HepG2 (cell line): ENCODE data around the gene MZT1. TPM values are rescaled to one million over a fixed set of nuclear protein-coding genes. Genes with fewer than 3 reads are reported as not detected.

ENCODE experiments used
- FOSL1 ChIP-seq: sonication (generic); formaldehyde crosslinking; IDR thresholded peaks from 2 replicates; pipeline ENCODE4 v1.9.0; 2021; ENCODE audit warnings: missing genetic modification reagents, borderline replicate concordance
- HNRNPK ChIP-seq: fragments of 200-400 bp; formaldehyde crosslinking; IDR thresholded peaks from 2 replicates; pipeline ENCODE4 v1.6.1; 2018; ENCODE audit warnings: low read length, low read depth, moderate library complexity, mild to moderate bottlenecking; ENCODE audit not compliant: poor library complexity, severe bottlenecking
- HNRNPL ChIP-seq: fragments of 200-400 bp; formaldehyde crosslinking; IDR thresholded peaks from 2 replicates; pipeline ENCODE4 v1.6.1; 2017; ENCODE audit warnings: mild to moderate bottlenecking, low read depth, low read length
- HOXA3 ChIP-seq: sonication (generic); formaldehyde crosslinking; IDR thresholded peaks from 2 replicates; pipeline ENCODE4 v1.5.0; 2020; ENCODE audit warnings: missing genetic modification reagents
- IRX3 ChIP-seq: sonication (generic); formaldehyde crosslinking; IDR thresholded peaks from 2 replicates; pipeline ENCODE4 v1.8.1; 2023; ENCODE audit warnings: mild to moderate bottlenecking, low read depth, missing genetic modification reagents, borderline replicate concordance
- MED1 ChIP-seq: sonication (generic); formaldehyde crosslinking; IDR thresholded peaks from 2 replicates; pipeline ENCODE4 v1.4.0; 2020; ENCODE audit warnings: missing genetic modification reagents
- NFE2L2 ChIP-seq: fragments of 150-350 bp; IDR thresholded peaks from 2 replicates; pipeline ENCODE4 v1.6.1; 2014; ENCODE audit warnings: low read length
- NFIC ChIP-seq: IDR thresholded peaks from 2 replicates; pipeline ENCODE4 v1.6.1; 2012; ENCODE audit warnings: mild to moderate bottlenecking, low read length, inconsistent platforms
- NR2F6 ChIP-seq, 2 experiments: IDR thresholded peaks; 2 replicates each; pipeline ENCODE4 v1.6.1; 2016; ENCODE audit warnings: antibody characterized with exemption in 1 of 2, mild to moderate bottlenecking in 1 of 2
- ZNF510 ChIP-seq: sonication (generic); formaldehyde crosslinking; IDR thresholded peaks from 2 replicates; pipeline ENCODE4 v1.4.0; 2020; ENCODE audit warnings: low read depth, mild to moderate bottlenecking, missing genetic modification reagents
- ZNF670 ChIP-seq: sonication (generic); formaldehyde crosslinking; IDR thresholded peaks from 2 replicates; pipeline ENCODE4 v1.8.0; 2022; ENCODE audit warnings: mild to moderate bottlenecking, missing genetic modification reagents, borderline replicate concordance
- ZNF75D ChIP-seq: sonication (generic); formaldehyde crosslinking; IDR thresholded peaks from 2 replicates; pipeline ENCODE4 v1.8.1; 2023; ENCODE audit warnings: missing genetic modification reagents, mild to moderate bottlenecking, borderline replicate concordance
- ZNF772 ChIP-seq: sonication (generic); formaldehyde crosslinking; IDR thresholded peaks from 2 replicates; pipeline ENCODE4 v1.5.0; 2020; ENCODE audit warnings: mild to moderate bottlenecking, missing genetic modification reagents
- polyA plus RNA-seq, 8 experiments: library from polyadenylated mRNA; depleted of rRNA in 3 of 8; stranded (reverse) in 7 of 8; unstranded in 1 of 8; fragments of >200 nt; fragmentation: Illumina TruSeq in 4 of 8; extraction: Trizol in 4 of 8; gene quantifications; 2 replicates each; pipeline versions ENCODE4 v1.2.1 to v1.2.3, GENCODE V29; 2011 to 2016; ENCODE audit warnings: low read depth in 4 of 8, missing spikeins in 1 of 8, mixed read lengths in 1 of 8; ENCODE audit not compliant: insufficient read depth in 1 of 8
- total RNA-seq, 5 experiments: library from RNA; depleted of rRNA; stranded (reverse); fragments of >200 nt; fragmentation: Illumina TruSeq; extraction: Trizol; gene quantifications; 2 replicates each; pipeline ENCODE4 v1.2.3, GENCODE V29; 2016; ENCODE audit warnings: low read depth in 1 of 5
- TF ChIP-seq, protein P1 (sequence below): sonication (generic); formaldehyde crosslinking; IDR thresholded peaks from 2 replicates; pipeline ENCODE4 v1.5.0; 2020; ENCODE audit warnings: mild to moderate bottlenecking, missing genetic modification reagents, borderline replicate concordance
- TF ChIP-seq, protein P2 (sequence below): sonication (generic); formaldehyde crosslinking; IDR thresholded peaks from 2 replicates; pipeline ENCODE4 v1.4.0; 2020; ENCODE audit warnings: missing genetic modification reagents, borderline replicate concordance

MZT1 gene
- total and polyA plus RNA-seq, 2 of the 13 experiments (the other 11 are each of a cell fraction or from before 2014, with no cell fraction given) = 11.7 to 17.2 TPM

- TF ChIP-seq, protein P1, sequence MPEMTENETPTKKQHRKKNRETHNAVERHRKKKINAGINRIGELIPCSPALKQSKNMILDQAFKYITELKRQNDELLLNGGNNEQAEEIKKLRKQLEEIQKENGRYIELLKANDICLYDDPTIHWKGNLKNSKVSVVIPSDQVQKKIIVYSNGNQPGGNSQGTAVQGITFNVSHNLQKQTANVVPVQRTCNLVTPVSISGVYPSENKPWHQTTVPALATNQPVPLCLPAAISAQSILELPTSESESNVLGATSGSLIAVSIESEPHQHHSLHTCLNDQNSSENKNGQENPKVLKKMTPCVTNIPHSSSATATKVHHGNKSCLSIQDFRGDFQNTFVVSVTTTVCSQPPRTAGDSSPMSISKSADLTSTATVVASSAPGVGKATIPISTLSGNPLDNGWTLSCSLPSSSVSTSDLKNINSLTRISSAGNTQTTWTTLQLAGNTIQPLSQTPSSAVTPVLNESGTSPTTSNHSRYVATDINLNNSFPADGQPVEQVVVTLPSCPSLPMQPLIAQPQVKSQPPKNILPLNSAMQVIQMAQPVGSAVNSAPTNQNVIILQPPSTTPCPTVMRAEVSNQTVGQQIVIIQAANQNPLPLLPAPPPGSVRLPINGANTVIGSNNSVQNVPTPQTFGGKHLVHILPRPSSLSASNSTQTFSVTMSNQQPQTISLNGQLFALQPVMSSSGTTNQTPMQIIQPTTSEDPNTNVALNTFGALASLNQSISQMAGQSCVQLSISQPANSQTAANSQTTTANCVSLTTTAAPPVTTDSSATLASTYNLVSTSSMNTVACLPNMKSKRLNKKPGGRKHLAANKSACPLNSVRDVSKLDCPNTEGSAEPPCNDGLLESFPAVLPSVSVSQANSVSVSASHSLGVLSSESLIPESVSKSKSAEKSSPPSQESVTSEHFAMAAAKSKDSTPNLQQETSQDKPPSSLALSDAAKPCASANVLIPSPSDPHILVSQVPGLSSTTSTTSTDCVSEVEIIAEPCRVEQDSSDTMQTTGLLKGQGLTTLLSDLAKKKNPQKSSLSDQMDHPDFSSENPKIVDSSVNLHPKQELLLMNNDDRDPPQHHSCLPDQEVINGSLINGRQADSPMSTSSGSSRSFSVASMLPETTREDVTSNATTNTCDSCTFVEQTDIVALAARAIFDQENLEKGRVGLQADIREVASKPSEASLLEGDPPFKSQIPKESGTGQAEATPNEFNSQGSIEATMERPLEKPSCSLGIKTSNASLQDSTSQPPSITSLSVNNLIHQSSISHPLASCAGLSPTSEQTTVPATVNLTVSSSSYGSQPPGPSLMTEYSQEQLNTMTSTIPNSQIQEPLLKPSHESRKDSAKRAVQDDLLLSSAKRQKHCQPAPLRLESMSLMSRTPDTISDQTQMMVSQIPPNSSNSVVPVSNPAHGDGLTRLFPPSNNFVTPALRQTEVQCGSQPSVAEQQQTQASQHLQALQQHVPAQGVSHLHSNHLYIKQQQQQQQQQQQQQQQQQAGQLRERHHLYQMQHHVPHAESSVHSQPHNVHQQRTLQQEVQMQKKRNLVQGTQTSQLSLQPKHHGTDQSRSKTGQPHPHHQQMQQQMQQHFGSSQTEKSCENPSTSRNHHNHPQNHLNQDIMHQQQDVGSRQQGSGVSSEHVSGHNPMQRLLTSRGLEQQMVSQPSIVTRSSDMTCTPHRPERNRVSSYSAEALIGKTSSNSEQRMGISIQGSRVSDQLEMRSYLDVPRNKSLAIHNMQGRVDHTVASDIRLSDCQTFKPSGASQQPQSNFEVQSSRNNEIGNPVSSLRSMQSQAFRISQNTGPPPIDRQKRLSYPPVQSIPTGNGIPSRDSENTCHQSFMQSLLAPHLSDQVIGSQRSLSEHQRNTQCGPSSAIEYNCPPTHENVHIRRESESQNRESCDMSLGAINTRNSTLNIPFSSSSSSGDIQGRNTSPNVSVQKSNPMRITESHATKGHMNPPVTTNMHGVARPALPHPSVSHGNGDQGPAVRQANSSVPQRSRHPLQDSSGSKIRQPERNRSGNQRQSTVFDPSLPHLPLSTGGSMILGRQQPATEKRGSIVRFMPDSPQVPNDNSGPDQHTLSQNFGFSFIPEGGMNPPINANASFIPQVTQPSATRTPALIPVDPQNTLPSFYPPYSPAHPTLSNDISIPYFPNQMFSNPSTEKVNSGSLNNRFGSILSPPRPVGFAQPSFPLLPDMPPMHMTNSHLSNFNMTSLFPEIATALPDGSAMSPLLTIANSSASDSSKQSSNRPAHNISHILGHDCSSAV (CRISPR knock-in tag) = peak; percentile 91; the same call in 1 of the 2 replicates
- no peak for TF ChIP-seq HNRNPK
- TF ChIP-seq ZNF772 (CRISPR knock-in tag) = peak; percentile 41; the same call in 1 of the 2 replicates
- TF ChIP-seq NFE2L2 = no peak
- TF ChIP-seq IRX3 = peak; percentile 99
- no peak for TF ChIP-seq HNRNPL
- TF ChIP-seq FOSL1 (CRISPR knock-in tag) = no peak; the same call in 1 of the 2 replicates
- TF ChIP-seq NFIC = no peak
- peak; percentile 85; the same call in 1 of the 2 replicates for TF ChIP-seq ZNF670 (CRISPR knock-in tag)
- peak; percentile 68; the same call in 1 of the 2 replicates for TF ChIP-seq MED1 (CRISPR knock-in tag)
- TF ChIP-seq ZNF75D (CRISPR knock-in tag) = no peak
- no peak for TF ChIP-seq NR2F6 (IDR thresholded peaks at IDR 0.05)
- peak; percentile 35; the same call in 1 of the 2 replicates for TF ChIP-seq NR2F6 (CRISPR knock-in tag; IDR thresholded peaks at IDR 0.05)
- TF ChIP-seq, protein P2, sequence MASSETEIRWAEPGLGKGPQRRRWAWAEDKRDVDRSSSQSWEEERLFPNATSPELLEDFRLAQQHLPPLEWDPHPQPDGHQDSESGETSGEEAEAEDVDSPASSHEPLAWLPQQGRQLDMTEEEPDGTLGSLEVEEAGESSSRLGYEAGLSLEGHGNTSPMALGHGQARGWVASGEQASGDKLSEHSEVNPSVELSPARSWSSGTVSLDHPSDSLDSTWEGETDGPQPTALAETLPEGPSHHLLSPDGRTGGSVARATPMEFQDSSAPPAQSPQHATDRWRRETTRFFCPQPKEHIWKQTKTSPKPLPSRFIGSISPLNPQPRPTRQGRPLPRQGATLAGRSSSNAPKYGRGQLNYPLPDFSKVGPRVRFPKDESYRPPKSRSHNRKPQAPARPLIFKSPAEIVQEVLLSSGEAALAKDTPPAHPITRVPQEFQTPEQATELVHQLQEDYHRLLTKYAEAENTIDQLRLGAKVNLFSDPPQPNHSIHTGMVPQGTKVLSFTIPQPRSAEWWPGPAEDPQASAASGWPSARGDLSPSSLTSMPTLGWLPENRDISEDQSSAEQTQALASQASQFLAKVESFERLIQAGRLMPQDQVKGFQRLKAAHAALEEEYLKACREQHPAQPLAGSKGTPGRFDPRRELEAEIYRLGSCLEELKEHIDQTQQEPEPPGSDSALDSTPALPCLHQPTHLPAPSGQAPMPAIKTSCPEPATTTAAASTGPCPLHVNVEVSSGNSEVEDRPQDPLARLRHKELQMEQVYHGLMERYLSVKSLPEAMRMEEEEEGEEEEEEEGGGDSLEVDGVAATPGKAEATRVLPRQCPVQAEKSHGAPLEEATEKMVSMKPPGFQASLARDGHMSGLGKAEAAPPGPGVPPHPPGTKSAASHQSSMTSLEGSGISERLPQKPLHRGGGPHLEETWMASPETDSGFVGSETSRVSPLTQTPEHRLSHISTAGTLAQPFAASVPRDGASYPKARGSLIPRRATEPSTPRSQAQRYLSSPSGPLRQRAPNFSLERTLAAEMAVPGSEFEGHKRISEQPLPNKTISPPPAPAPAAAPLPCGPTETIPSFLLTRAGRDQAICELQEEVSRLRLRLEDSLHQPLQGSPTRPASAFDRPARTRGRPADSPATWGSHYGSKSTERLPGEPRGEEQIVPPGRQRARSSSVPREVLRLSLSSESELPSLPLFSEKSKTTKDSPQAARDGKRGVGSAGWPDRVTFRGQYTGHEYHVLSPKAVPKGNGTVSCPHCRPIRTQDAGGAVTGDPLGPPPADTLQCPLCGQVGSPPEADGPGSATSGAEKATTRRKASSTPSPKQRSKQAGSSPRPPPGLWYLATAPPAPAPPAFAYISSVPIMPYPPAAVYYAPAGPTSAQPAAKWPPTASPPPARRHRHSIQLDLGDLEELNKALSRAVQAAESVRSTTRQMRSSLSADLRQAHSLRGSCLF (CRISPR knock-in tag) = peak; percentile 80; the same call in 1 of the 2 replicates
- peak; percentile 88; the same call in 1 of the 2 replicates for TF ChIP-seq ZNF510
- peak; percentile 91 for TF ChIP-seq HOXA3 (CRISPR knock-in tag)
These were observed at the start of gene MZT1, which contains the start of gene BORA (continued) for GRCh38 chr13:72727417-72728289.
